Measurements from ENCODE around the gene CREB3L1. TPM values are rescaled to one million over a fixed set of nuclear protein-coding genes. Genes with fewer than 3 reads are reported as not detected.

Gene CREB3L1
- total RNA-seq, 1 donor from 2014 or later: 6.1 TPM

DNA sequence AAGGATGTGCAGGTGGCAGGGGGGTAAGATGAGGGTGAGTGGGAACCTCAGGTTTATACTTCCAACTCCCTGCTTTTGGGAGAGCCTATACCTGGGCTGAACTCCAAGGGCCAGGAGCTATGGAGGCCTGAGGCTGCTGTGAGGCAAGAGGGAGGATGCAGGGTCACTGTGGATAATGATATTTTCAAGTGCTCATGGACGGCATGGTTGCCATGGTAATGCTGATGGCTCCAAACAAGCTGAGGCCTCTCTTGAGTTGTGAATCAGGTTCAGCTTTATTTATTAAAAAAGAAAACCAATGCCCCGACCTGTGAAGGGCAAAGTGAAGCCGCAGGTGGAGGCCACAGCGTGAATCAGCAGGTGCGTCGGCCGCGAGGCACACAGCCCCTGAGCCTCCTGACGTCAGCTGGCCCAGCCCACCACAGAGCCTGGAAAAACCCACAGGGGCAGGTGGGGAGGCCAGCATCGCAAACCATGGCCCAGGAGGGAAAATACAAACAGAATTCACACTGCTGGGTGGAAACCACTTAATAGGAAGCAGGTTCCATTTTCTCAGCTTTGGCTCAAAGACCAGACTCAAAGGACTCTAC, 17.4 kb upstream of the CREB3L1 start:
- no peak for DNase-seq
- H3K27ac Mint-ChIP-seq (ENCODE audit: unreplicated experiment): no peak overlapping the region
- H3K4me3 Mint-ChIP-seq (ENCODE audit: unreplicated experiment): no peak overlapping the region
- TF ChIP-seq, protein P1, sequence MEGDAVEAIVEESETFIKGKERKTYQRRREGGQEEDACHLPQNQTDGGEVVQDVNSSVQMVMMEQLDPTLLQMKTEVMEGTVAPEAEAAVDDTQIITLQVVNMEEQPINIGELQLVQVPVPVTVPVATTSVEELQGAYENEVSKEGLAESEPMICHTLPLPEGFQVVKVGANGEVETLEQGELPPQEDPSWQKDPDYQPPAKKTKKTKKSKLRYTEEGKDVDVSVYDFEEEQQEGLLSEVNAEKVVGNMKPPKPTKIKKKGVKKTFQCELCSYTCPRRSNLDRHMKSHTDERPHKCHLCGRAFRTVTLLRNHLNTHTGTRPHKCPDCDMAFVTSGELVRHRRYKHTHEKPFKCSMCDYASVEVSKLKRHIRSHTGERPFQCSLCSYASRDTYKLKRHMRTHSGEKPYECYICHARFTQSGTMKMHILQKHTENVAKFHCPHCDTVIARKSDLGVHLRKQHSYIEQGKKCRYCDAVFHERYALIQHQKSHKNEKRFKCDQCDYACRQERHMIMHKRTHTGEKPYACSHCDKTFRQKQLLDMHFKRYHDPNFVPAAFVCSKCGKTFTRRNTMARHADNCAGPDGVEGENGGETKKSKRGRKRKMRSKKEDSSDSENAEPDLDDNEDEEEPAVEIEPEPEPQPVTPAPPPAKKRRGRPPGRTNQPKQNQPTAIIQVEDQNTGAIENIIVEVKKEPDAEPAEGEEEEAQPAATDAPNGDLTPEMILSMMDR (IDR thresholded peaks at IDR 0.05; ENCODE audit: partially characterized antibody, unreplicated experiment): no peak
- peaks cover 3% of the 10 kb centered on the region for H3K9me3 Mint-ChIP-seq (ENCODE audit: unreplicated experiment)
- H3K4me1 Mint-ChIP-seq (ENCODE audit: low read depth, unreplicated experiment): peaks cover 2% of the 10 kb centered on the region
- H3K36me3 Mint-ChIP-seq (ENCODE audit: unreplicated experiment): peaks cover 13% of the 10 kb centered on the region
- H3K27me3 Mint-ChIP-seq (ENCODE audit: unreplicated experiment): peaks cover 10% of the 10 kb centered on the region

DNA sequence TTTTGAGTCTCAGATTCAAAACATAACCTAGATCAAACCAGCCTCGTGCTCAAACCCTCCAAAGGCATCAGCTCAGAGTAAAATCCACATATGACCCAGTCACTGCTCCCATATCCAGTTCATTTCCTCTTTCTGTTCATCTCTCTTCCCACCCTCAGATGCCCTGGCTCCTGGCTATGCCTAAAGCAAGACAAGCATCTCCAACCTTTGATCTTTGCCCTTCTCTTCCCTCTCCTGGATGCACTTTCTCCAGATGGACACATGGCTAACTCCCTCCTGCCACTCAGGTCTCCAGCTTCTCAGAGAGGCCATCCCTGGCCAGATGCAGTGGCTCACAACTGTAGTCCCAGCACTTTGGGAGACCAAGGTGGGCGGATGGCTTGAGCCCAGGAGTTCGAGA, 14.3 kb upstream of the CREB3L1 start:
- no peak overlapping the region for H3K27ac Mint-ChIP-seq (ENCODE audit: unreplicated experiment)
- peaks cover 4% of the 10 kb centered on the region for H3K4me1 Mint-ChIP-seq (ENCODE audit: low read depth, unreplicated experiment)
- DNase-seq: no peak
- TF ChIP-seq, protein P1 (IDR thresholded peaks at IDR 0.05; ENCODE audit: partially characterized antibody, unreplicated experiment): no peak
- H3K27me3 Mint-ChIP-seq (ENCODE audit: unreplicated experiment): peaks cover 10% of the 10 kb centered on the region
- peaks cover 13% of the 10 kb centered on the region for H3K36me3 Mint-ChIP-seq (ENCODE audit: unreplicated experiment)
- peak overlapping the region; percentile 16 for H3K4me3 Mint-ChIP-seq (ENCODE audit: unreplicated experiment)
- peaks cover 7% of the 10 kb centered on the region for H3K9me3 Mint-ChIP-seq (ENCODE audit: unreplicated experiment)

DNA sequence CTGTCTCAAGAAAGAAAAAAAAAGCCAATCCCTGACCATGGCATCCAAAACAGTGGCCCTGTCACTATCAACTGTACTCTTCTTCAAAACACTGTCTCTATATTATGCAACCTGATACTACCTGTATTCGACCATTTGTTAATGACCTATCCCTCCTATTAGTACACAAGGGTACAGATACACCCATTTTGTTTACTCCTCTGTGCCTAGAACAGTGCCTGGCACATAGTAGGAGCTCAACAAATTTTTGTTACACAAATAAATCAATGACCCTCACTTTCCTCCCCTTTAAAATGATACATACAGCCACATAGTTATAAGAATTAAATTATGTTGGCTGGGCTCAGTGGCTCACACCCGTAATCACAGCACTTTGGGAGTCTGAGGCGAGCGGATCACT, 13.4 kb upstream of the CREB3L1 start:
- Mint-ChIP-seq H3K27me3 (ENCODE audit: unreplicated experiment) (peaks cover 10% of the 10 kb centered on the region), H3K9me3 (ENCODE audit: unreplicated experiment) (peaks cover 7% of the 10 kb centered on the region), H3K4me3 (ENCODE audit: unreplicated experiment) (no peak overlapping the region), H3K27ac (ENCODE audit: unreplicated experiment) (no peak overlapping the region), H3K36me3 (ENCODE audit: unreplicated experiment) (peaks cover 13% of the 10 kb centered on the region), H3K4me1 (ENCODE audit: low read depth, unreplicated experiment) (peaks cover 4% of the 10 kb centered on the region)
- no peak for DNase-seq
- TF ChIP-seq, protein P1 (IDR thresholded peaks at IDR 0.05; ENCODE audit: partially characterized antibody, unreplicated experiment): no peak

GRCh38 chr11:46264976-46265375, 12.5 kb upstream of the CREB3L1 start:
- peaks cover 4% of the 10 kb centered on the region for H3K4me1 Mint-ChIP-seq (ENCODE audit: low read depth, unreplicated experiment)
- peak overlapping the region; percentile 34 for H3K4me3 Mint-ChIP-seq (ENCODE audit: unreplicated experiment)
- H3K36me3 Mint-ChIP-seq (ENCODE audit: unreplicated experiment): peaks cover 13% of the 10 kb centered on the region
- peaks cover 10% of the 10 kb centered on the region for H3K27me3 Mint-ChIP-seq (ENCODE audit: unreplicated experiment)
- no peak overlapping the region for H3K27ac Mint-ChIP-seq (ENCODE audit: unreplicated experiment)
- no peak for DNase-seq
- TF ChIP-seq, protein P1 (IDR thresholded peaks at IDR 0.05; ENCODE audit: partially characterized antibody, unreplicated experiment): no peak
- peaks cover 7% of the 10 kb centered on the region for H3K9me3 Mint-ChIP-seq (ENCODE audit: unreplicated experiment)

DNA sequence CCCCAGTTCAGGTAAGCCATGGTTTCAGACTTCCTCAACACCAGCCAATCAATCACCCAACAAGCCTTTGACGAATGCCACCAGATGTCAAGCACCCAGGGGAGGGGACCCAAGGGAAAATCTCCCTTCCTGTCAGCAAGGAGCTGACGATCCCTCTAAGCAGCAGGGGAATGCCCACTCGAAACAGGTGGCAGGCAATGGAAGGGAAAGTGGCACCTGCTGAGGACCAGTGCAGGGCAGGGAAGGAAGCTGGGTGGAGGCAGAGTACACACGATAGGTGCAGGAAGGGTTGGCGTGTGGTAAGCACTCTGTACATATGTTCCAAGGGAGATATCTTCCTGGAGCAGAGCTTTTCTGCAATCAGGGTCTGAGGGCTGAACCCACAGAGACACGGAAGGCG, 11.7 kb upstream of the CREB3L1 start:
- Mint-ChIP-seq H3K4me1 (ENCODE audit: low read depth, unreplicated experiment) (peaks cover 4% of the 10 kb centered on the region), H3K27me3 (ENCODE audit: unreplicated experiment) (peaks cover 10% of the 10 kb centered on the region), H3K4me3 (ENCODE audit: unreplicated experiment) (no peak overlapping the region), H3K9me3 (ENCODE audit: unreplicated experiment) (peaks cover 7% of the 10 kb centered on the region), H3K27ac (ENCODE audit: unreplicated experiment) (no peak overlapping the region), H3K36me3 (ENCODE audit: unreplicated experiment) (peaks cover 13% of the 10 kb centered on the region)
- TF ChIP-seq, protein P1 (IDR thresholded peaks at IDR 0.05; ENCODE audit: partially characterized antibody, unreplicated experiment): no peak
- no peak for DNase-seq
